Mammary epithelial cell (primary cell): ENCODE data around the gene CMKLR1.

ENCODE experiments used
- CTCF ChIP-seq, 2 donors: IDR thresholded peaks in 1 of 2; conservative IDR thresholded peaks in 1 of 2; 2 replicates each; pipeline ENCODE4 v1.5.1; 2011 to 2012; ENCODE audit warnings: inconsistent platforms in 2 of 2, low read length in 2 of 2, mild to moderate bottlenecking in 2 of 2, control low read depth in 1 of 2, low read depth in 1 of 2; ENCODE audit not compliant: insufficient read depth in 1 of 2; ENCODE audit errors: extremely low read depth in 1 of 2
- EZH2 ChIP-seq: IDR thresholded peaks from 2 replicates; pipeline ENCODE4 v1.6.1; 2012; ENCODE audit warnings: low read length, inconsistent platforms, borderline replicate concordance

- TF ChIP-seq CTCF (conservative IDR thresholded peaks at IDR 0.05 in 1 of 2, IDR thresholded peaks at IDR 0.05 in 1 of 2; ENCODE audit: extremely low read depth in 1 of 2, insufficient read depth in 1 of 2, low read depth in 1 of 2, low read length in 2 of 2) (no peak), EZH2 (no peak)
These were observed 7.9 kb upstream of the CMKLR1 start for GRCh38 chr12:108346727-108347710.
